Stimulated activated CD8-positive, alpha-beta memory T cell treated with anti-CD3 and anti-CD28 coated beads, Interleukin-7, amount 100 ng/mL, for 1 hour (primary cell): ENCODE measurements around the gene MKNK1.

Source experiments
- DNase-seq, 2 donors: peaks; one replicate each; pipeline ENCODE4 v3.0.0-alpha.2; 2020; ENCODE audit warnings: low read depth in 2 of 2

The MKNK1 gene

GRCh38 chr1:46522184-46522968 is 81.7 kb downstream of the MKNK1 start:
- DNase-seq: no peak

DNA sequence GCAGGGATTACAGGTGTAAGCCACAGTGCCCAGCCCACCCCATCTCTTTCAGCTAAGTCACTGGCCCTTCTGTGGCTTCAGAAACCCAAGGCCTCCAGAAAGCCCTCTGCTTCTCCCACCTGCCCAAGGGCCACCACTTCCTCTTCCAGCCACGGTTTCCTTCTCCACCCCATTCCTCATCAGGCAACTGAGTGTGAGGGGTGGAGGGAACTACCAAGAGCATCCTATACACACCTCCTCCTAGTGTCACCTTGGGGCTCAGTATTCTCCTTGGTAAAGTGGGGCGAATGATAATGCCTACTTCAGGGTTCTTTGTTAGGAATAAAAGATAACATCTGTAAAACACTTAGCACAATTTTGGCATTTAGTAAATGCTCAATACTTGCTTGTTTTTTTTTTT is 82.7 kb downstream of the MKNK1 start:
- no peak for DNase-seq

- no peak for DNase-seq
Measured at GRCh38 chr1:46520063-46520911, 83.8 kb downstream of the MKNK1 start.

DNA sequence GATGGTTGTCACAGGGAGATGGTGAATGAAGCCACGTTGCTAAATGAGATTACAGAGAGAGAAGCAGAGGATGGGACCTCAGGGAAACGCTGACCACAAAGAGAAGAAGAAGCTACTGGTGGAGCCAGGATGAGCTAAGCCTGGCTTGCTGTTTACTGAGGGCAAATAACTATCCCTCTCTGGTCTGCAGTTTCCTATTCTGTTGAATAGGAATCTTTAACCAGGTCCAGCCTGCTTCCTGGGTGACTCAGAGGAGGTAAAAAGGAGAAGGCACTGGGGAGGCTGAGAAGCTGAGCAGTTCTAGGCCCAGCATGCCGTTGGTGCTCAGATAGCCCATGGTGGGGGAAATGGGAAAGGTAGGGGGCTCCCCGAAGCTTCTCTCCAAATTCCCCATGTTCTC is 84.9 kb downstream of the MKNK1 start:
- DNase-seq: no peak

DNA sequence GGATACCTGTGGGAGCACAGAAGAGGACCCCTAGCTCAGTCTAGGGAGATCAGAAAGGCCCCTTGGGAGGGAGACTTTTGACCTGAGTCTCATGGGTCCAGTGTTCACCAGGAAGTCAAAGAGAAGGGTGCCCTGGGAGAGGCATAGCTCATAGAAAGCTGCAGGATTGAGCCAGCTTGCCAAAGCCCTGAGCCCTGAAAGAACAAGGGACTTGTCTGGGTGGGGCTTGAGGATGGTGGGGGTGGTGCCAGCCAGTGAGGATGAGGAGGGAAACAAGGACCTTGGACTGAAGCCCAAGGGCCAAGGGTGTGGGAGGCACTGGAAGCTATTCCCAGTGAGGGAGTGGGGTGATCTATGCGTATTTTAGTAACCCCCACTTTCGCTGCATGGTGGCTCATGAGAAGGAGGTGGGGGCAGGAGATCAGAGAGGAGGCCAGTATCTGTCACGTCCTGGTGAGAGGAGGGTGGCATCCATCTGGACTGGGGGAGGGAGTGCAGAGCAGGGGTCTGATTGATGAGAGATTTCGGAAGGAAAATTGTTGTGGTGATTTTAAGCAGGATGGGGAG is 86.1 kb downstream of the MKNK1 start:
- DNase-seq: no peak

DNA sequence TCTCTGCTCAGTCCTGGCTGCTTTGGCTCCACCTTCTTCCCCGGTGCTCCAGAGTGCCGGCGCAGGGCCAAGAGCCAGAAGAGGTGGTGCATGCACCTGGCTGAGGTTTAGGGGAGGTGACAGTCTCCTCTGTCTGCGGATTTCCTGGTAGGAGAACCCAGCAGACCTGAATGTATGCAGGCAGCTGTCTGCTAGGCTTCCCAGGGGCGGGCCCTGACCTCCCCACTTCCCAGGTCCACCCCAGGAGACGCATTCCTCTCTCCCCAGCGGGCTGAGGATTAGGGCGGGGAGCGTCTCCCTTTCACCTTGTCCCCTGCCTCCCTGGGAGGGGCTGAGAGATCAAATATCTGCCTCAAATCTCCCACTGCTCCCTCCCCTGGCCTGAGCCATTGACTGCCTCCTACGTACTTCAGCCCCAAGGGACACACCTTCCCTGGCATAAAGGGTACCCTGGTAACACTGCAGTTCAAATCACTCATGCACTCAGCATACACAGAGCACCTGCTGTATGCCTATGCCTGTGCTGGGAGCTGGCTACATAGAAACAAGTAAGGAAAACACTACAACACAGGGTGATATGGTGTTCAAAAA is 87.0 kb downstream of the MKNK1 start:
- DNase-seq: no peak

DNA sequence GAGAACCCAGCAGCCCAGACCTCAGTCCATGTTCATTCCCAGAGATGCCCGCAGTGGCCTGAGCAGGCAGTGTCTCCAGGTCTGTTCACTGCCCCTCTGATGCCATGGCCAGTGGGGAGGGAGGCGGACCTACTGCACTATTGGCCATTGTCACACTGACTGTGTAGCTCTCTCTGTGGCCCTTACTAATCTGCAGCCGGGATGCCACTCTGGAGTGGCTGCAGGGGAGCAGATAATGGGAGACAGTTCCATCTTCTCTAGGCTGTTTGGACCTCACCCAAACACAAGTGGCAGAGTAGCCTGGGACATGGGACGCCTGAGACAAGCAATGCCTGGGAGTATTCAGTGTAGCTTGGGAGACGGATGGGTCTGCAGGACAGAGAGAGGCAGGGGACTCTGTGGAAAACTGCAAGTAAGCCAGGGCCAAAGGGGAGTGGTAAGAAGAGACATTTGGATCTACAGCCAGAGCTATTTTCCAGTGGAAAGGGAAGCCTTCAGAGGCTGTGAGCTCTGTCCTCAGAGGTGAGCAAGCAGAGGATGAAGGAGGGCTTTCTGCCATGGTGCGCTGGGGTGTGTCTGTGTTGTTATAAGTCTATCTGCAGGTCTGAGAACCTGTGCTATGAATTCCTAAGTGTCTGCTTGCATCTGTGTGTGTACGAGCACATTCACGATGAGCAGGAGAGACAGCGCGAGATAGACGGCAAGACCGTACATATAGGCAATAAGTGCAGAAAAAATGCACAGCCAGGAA is 87.7 kb downstream of the MKNK1 start:
- DNase-seq: no peak

DNA sequence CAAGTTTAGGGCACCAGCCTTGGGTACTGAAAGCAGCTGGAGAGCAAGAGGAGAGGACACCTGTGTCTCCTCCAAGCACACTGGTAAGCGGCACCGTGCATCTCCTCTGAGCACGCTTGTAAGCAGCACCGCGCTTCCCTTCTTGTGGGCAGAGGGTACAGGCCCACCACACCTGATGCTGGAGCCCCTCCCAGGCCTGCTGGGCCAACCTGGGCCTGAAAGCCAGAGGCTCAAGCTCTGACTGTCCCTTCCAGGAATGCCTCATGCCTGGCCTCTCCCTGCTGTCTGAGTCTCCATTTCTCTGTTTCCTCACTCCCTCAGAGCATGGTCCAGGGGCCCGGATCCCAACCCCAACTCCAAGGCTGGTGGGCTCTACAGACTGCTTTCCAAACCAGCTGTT is 88.5 kb downstream of the MKNK1 start:
- DNase-seq: no peak

DNA sequence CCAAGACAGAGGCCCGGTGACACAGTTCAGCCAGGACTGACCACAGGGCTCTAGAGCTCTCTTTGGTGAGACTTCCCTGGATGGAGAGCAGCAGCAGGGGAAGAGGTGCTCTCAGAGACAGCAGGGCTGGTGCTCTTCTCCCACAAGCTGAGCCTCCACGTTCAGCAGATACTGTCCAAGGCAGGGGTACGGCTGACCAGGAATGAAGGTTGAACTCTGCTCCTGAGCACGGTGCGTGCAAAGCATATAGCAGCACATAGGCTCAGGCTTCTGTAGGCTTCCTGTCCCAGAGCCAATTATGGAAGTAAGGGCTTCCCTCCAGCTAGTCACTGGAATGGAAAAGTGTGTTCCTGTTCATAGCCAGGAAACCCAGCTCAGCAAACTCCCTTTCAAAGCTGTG is 90.5 kb downstream of the MKNK1 start:
- DNase-seq: no peak

GRCh38 chr1:46512792-46513190 is 91.3 kb downstream of the MKNK1 start:
- no peak for DNase-seq

DNA sequence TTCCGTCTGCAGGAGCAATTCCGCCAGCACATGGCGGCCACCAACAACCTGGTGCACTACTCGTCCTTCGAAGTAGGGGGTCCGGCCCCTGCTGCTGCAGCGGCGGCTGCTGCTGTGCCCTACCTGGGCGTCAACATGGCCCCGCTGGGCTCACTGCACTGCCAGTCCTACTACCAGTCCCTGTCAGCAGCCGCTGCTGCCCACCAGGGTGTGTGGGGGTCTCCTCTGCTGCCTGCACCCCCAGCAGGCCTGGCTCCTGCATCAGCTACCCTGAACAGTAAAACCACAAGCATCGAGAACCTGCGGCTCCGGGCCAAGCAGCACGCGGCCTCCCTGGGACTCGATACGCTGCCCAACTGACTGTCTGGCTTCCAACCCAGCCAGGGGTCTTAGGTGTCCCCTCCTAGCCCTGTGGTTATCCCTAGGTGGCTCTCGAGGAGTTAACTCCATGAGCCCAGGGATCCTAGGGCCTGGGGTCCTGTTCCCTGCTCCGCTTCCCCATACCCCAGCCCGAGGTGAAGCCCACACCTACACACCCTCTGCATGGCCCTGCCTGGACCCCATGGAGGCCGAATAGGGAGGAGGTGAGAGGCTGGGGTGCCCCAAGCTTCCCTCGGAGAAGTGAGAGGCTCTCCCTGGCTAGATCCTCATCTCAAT is 91.8 kb downstream of the MKNK1 start:
- no peak for DNase-seq

GRCh38 chr1:46510998-46511365 is 93.1 kb downstream of the MKNK1 start:
- no peak for DNase-seq

DNA sequence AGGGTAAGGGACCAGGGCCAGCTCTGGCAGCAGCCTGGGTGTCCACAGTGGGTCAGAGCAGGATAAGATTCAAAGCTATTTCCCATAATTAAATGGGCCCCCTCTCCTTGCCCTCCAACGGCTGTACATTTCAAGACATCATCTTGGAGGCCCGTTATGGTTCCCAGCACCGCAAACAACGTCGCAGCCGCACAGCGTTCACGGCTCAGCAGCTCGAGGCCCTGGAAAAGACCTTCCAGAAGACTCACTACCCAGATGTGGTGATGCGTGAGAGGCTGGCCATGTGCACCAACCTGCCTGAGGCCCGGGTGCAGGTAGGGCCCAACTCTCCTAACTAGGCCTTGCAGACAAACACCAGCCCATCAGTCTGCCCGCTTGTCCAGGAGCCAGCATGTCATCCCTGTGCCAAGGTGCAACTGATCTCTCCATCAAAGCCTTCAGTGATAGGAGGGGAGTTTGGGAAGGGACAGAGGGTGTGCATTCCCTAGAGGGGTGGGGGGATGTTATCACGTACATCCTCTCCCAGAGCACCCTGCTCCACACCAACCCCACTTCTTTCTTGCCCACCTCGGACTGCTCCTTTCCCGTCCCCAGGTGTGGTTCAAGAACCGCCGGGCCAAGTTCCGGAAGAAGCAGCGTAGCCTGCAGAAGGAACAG is 93.6 kb downstream of the MKNK1 start:
- DNase-seq: no peak

DNA sequence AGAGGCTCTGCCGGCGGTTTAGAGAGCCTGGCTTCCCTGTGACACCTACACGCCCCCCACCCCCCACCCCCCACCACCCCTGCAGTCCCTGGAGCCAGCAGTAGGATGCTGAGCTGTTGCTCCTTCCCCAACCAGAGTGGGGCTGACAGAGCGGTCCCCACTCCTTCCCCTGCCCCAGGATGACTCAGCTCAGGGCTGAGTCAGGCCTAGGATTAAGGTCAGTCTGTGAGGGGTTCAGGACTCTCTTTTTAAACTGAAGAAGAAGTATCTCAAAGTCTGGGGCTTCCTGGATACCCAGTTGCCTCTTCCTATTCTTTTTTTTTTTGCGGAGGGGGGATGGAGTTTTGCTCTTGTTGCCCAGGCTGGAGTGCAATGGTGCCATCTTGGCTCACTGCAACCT is 95.3 kb downstream of the MKNK1 start:
- DNase-seq: no peak
